Neuronal stem cell (in vitro differentiated cells): ENCODE results near the gene MIGA2.

Experiments used
- DNase-seq: peaks from one replicate; pipeline ENCODE4 v3.0.0-alpha.2; 2013; ENCODE audit warnings: low spot score
- H2AFZ ChIP-seq: one replicate; pipeline ENCODE4 v1.6.1; 2013; ENCODE audit warnings: mild to moderate bottlenecking, low read length, inconsistent platforms
- H2AK5ac ChIP-seq: 2 replicates; pipeline ENCODE4 v1.6.1; 2013; ENCODE audit warnings: low read depth, mild to moderate bottlenecking, inconsistent platforms, low read length, moderate library complexity, mixed read lengths
- H2BK120ac ChIP-seq: 2 replicates; pipeline ENCODE4 v1.6.1; 2013; ENCODE audit warnings: low read depth, mild to moderate bottlenecking, inconsistent platforms, low read length, moderate library complexity, mixed read lengths
- H2BK12ac ChIP-seq: one replicate; pipeline ENCODE4 v1.6.1; 2013; ENCODE audit warnings: low read length, inconsistent platforms
- H2BK15ac ChIP-seq: 2 replicates; pipeline ENCODE4 v1.6.1; 2013; ENCODE audit warnings: mild to moderate bottlenecking, low read length, inconsistent platforms, mixed read lengths
- H2BK5ac ChIP-seq: one replicate; pipeline ENCODE4 v1.6.1; 2013; ENCODE audit warnings: inconsistent platforms, mild to moderate bottlenecking, low read length, moderate library complexity
- H3K14ac ChIP-seq: one replicate; pipeline ENCODE4 v1.6.1; 2013; ENCODE audit warnings: low read length, inconsistent platforms
- H3K18ac ChIP-seq: 2 replicates; pipeline ENCODE4 v1.6.1; 2013; ENCODE audit warnings: low read length, inconsistent platforms
- H3K23ac ChIP-seq: 2 replicates; pipeline ENCODE4 v1.6.1; 2013; ENCODE audit warnings: low read depth, mild to moderate bottlenecking, mixed read lengths, low read length, inconsistent platforms; ENCODE audit not compliant: poor library complexity
- H3K27ac ChIP-seq: replicated peaks from 3 replicates; pipeline ENCODE4 v1.5.1; 2013; ENCODE audit warnings: low read length, inconsistent platforms
- H3K27me3 ChIP-seq, 3 experiments: 2 replicates each; pipeline ENCODE4 v1.6.1; 2013; ENCODE audit warnings: low read length in 3 of 3, mild to moderate bottlenecking in 2 of 3, inconsistent platforms in 1 of 3, low read depth in 1 of 3, mixed read lengths in 1 of 3, moderate library complexity in 1 of 3; ENCODE audit not compliant: control insufficient read depth in 3 of 3, insufficient read depth in 3 of 3
- H3K36me3 ChIP-seq, 2 donors: replicated peaks in 1 of 2; 2 replicates each; pipeline ENCODE4 v1.6.1; 2013; ENCODE audit warnings: low read length in 2 of 2; ENCODE audit not compliant: control insufficient read depth in 2 of 2, insufficient read depth in 2 of 2
- H3K4ac ChIP-seq: 2 replicates; pipeline ENCODE4 v1.6.1; 2013; ENCODE audit warnings: inconsistent platforms, mild to moderate bottlenecking, low read length, moderate library complexity
- H3K4me1 ChIP-seq, 2 donors: 1 replicate in 1 of 2; 2 replicates in 1 of 2; pipeline ENCODE4 v1.6.1; 2013; ENCODE audit warnings: low read length in 2 of 2, low read depth in 1 of 2; ENCODE audit not compliant: control insufficient read depth in 2 of 2, insufficient read depth in 1 of 2
- H3K4me2 ChIP-seq: one replicate; pipeline ENCODE4 v1.6.1; 2013; ENCODE audit warnings: mild to moderate bottlenecking, low read length, inconsistent platforms; ENCODE audit not compliant: insufficient read depth, poor library complexity, severe bottlenecking
- H3K4me3 ChIP-seq, 2 donors: 2 replicates each; pipeline ENCODE4 v1.5.1; 2013; ENCODE audit warnings: low read length in 2 of 2, mild to moderate bottlenecking in 2 of 2, inconsistent platforms in 1 of 2, moderate library complexity in 1 of 2
- H3K79me1 ChIP-seq: one replicate; pipeline ENCODE4 v1.6.1; 2013; ENCODE audit warnings: low read depth, mild to moderate bottlenecking, inconsistent platforms, low read length, moderate library complexity
- H3K9ac ChIP-seq: one replicate; pipeline ENCODE4 v1.6.1; 2013; ENCODE audit warnings: mild to moderate bottlenecking, low read depth, low read length, inconsistent platforms; ENCODE audit not compliant: poor library complexity
- H3K9me3 ChIP-seq, 2 donors: replicated peaks in 1 of 2; 2 replicates each; pipeline versions ENCODE3 to v1.6.1; 2013; ENCODE audit warnings: low read length in 2 of 2, mild to moderate bottlenecking in 2 of 2, inconsistent platforms in 1 of 2, low read depth in 1 of 2, mixed read lengths in 1 of 2, moderate library complexity in 1 of 2; ENCODE audit not compliant: control insufficient read depth in 2 of 2, insufficient read depth in 1 of 2
- H4K8ac ChIP-seq: one replicate; pipeline ENCODE4 v1.6.1; 2013; ENCODE audit warnings: low read depth, mild to moderate bottlenecking, inconsistent platforms, low read length, moderate library complexity
- H4K91ac ChIP-seq: one replicate; pipeline ENCODE4 v1.6.1; 2013; ENCODE audit warnings: low read length, low read depth, mild to moderate bottlenecking, inconsistent platforms; ENCODE audit not compliant: poor library complexity
- WGBS, 2 donors: extraction: QIAGEN DNeasy Blood & Tissue Kit; methylation state at CpG; one replicate each; pipeline ENCODE4 v1.1.7; 2013; ENCODE audit warnings: missing lambda C conversion rate in 2 of 2, mixed read lengths in 1 of 2; ENCODE audit not compliant: insufficient read length in 2 of 2, insufficient replicate concordance in 1 of 2; ENCODE audit errors: extremely low coverage in 2 of 2; 5-methylcytosine and 5-hydroxymethylcytosine counted together

Gene MIGA2

GRCh38 chr9:129023908-129024233 lies 12.6 kb upstream of the MIGA2 start:
- no peak overlapping the region for H3K27ac ChIP-seq
- H3K9ac ChIP-seq: no peak overlapping the region
- peaks cover 23% of the 10 kb centered on the region in 2 donors for H3K4me1 ChIP-seq
- H2BK15ac ChIP-seq: no peak overlapping the region
- H2BK12ac ChIP-seq: no peak overlapping the region
- H3K4ac ChIP-seq: no peak overlapping the region
- no peak overlapping the region for H3K4me2 ChIP-seq
- DNase-seq: no peak
- no peak overlapping the region for H3K18ac ChIP-seq
- peak overlapping the region; percentile 7 for H2AK5ac ChIP-seq
- no peak overlapping the region for H2BK120ac ChIP-seq
- H3K14ac ChIP-seq: no peak overlapping the region
- H3K4me3 ChIP-seq: no peak overlapping the region
- H4K91ac ChIP-seq: no peak overlapping the region
- no peak overlapping the region for H2BK5ac ChIP-seq
- no peak overlapping the region for H2AFZ ChIP-seq
- WGBS, 2 donors: no CpG with 5 or more reads among the region's 4 CpGs
- H3K9me3 ChIP-seq: no peaks in the 10 kb centered on the region
- peaks cover 20% of the 10 kb centered on the region for H3K79me1 ChIP-seq
- no peak overlapping the region for H3K23ac ChIP-seq
- H3K36me3 ChIP-seq: peaks cover 0 to 8% of the 10 kb centered on the region in 2 donors
- no peaks in the 10 kb centered on the region for H3K27me3 ChIP-seq
- H4K8ac ChIP-seq: no peak overlapping the region

GRCh38 chr9:129026442-129027223 lies 9.8 kb upstream of the MIGA2 start:
- H3K14ac ChIP-seq: no peak overlapping the region
- no peak overlapping the region for H2BK15ac ChIP-seq
- H3K18ac ChIP-seq: peak overlapping the region; percentile 60
- H3K4me3 ChIP-seq: peak overlapping the region in 1 of 2 donors; percentile 78
- H3K27me3 ChIP-seq: no peaks in the 10 kb centered on the region
- peak overlapping the region; percentile 99 for H2AK5ac ChIP-seq
- H3K23ac ChIP-seq: no peak overlapping the region
- H3K36me3 ChIP-seq: no peaks in the 10 kb centered on the region
- H2AFZ ChIP-seq: no peak overlapping the region
- no CpG with 5 or more reads among the region's 17 CpGs for WGBS, 2 donors
- H4K91ac ChIP-seq: no peak overlapping the region
- H2BK120ac ChIP-seq: no peak overlapping the region
- no peak overlapping the region for H3K4ac ChIP-seq
- H3K79me1 ChIP-seq: peaks cover 18% of the 10 kb centered on the region
- H3K27ac ChIP-seq: no peak overlapping the region
- no peak overlapping the region for H4K8ac ChIP-seq
- peak overlapping the region; percentile 61 for H3K9ac ChIP-seq
- H2BK5ac ChIP-seq: peak overlapping the region; percentile 19
- H2BK12ac ChIP-seq: no peak overlapping the region
- no peaks in the 10 kb centered on the region for H3K9me3 ChIP-seq
- H3K4me1 ChIP-seq: peaks cover 19 to 28% of the 10 kb centered on the region in 2 donors
- no peak for DNase-seq
- peak overlapping the region; percentile 86 for H3K4me2 ChIP-seq

- no peaks in the 10 kb centered on the region for H3K27me3 ChIP-seq
- no peaks in the 10 kb centered on the region for H3K36me3 ChIP-seq
- no peak overlapping the region for H3K4ac ChIP-seq
- no peak overlapping the region for H4K91ac ChIP-seq
- peak overlapping the region; percentile 96 for H3K9ac ChIP-seq
- peak overlapping the region; percentile 61 for H2BK120ac ChIP-seq
- DNase-seq: no peak
- H2AFZ ChIP-seq: peak overlapping the region; percentile 87
- no peak overlapping the region for H2BK12ac ChIP-seq
- no peaks in the 10 kb centered on the region for H3K9me3 ChIP-seq
- peaks cover 19 to 28% of the 10 kb centered on the region in 2 donors for H3K4me1 ChIP-seq
- peak overlapping the region; percentile 86 for H3K4me2 ChIP-seq
- no peak overlapping the region for H3K27ac ChIP-seq
- no peak overlapping the region for H4K8ac ChIP-seq
- H3K79me1 ChIP-seq: peaks cover 15% of the 10 kb centered on the region
- no peak overlapping the region for H2BK5ac ChIP-seq
- no CpG with 5 or more reads among the region's 9 CpGs for WGBS, 2 donors
- peak overlapping the region; percentile 96 for H3K18ac ChIP-seq
- peak overlapping the region; percentile 49 for H2BK15ac ChIP-seq
- H3K4me3 ChIP-seq: peak overlapping the region; percentile 78 to 89
- peak overlapping the region; percentile 94 for H3K14ac ChIP-seq
- H3K23ac ChIP-seq: peak overlapping the region; percentile 89
- peak overlapping the region; percentile 99 for H2AK5ac ChIP-seq
Observed at GRCh38 chr9:129027224-129027684, 9.2 kb upstream of the MIGA2 start.

GRCh38 chr9:129027685-129028191 lies 8.7 kb upstream of the MIGA2 start:
- Histone ChIP-seq H3K4me2 (peak overlapping the region; percentile 86), H3K23ac (peak overlapping the region; percentile 89), H4K91ac (no peak overlapping the region), H2BK15ac (peak overlapping the region; percentile 49), H3K36me3 (no peaks in the 10 kb centered on the region), H3K14ac (peak overlapping the region; percentile 94), H2AK5ac (peak overlapping the region; percentile 99), H3K18ac (peak overlapping the region; percentile 96), H3K27ac (no peak overlapping the region), H3K9ac (peak overlapping the region; percentile 96), H3K79me1 (peaks cover 13% of the 10 kb centered on the region), H2BK120ac (peak overlapping the region; percentile 61), H4K8ac (peak overlapping the region; percentile 43), H2BK5ac (no peak overlapping the region), H3K4ac (no peak overlapping the region), H3K4me1 (peaks cover 19 to 25% of the 10 kb centered on the region in 2 donors), H3K4me3 (peak overlapping the region; percentile 78 to 89), H3K9me3 (no peaks in the 10 kb centered on the region), H3K27me3 (no peaks in the 10 kb centered on the region), H2BK12ac (no peak overlapping the region), H2AFZ (peak overlapping the region; percentile 87)
- DNase-seq: peak; percentile 31
- no CpG with 5 or more reads among the region's 47 CpGs for WGBS, 2 donors
